GM19324 (cell line): ENCODE results near the gene GCC2.
"Not testable (repeated sequence)": the region's sequence is repeated elsewhere in the genome, so short reads cannot be mapped to it uniquely, and the experiment has no call there.

Experiments used
- ATAC-seq: cut with Tn5 transposase; IDR thresholded peaks from one replicate; pipeline ENCODE4 v1.9.1; 2021; ENCODE audit warnings: mild to moderate bottlenecking, moderate library complexity; ENCODE audit not compliant: unreplicated experiment, low FRiP score

Gene GCC2

DNA sequence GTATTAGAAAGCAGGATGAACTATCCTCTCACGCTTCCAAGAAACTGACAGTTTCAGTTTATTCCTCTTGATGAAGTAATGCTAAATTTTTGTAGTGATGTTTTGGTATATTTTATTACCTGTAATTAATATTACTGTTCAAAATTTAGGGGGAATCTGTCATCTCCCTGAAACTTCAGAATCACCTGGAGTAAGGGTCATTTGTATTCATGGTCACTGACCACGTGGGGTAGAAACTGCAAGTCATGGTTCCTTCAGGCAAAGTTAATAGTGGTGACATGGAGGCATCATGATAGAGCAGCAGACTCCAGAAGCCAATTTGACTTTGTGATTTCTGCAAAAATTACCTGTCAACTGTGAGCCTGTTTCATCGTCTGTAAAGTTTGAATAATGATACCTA, 47.2 kb downstream of the GCC2 start:
- ATAC-seq: not testable (repeated sequence)

DNA sequence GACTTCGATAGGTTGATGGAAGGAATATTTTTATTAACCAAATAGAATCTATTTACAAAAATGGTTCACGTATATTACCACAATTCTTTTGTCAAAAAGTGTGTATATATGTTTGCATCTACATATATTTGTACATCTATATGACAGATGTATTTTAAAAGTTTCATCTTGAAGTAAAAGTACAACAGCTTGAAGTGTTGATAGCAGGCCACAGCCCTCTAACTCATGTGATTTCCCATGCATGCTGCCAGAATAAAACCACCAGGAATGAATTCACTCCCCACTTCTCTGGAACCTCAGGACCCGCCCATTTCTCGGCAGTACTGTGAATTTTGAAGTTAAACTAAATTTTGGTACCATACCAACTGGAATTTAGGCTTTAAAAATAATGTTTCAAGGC, 58.6 kb downstream of the GCC2 start:
- not testable (repeated sequence) for ATAC-seq

GRCh38 chr2:108512431-108512830, 63.4 kb downstream of the GCC2 start:
- not testable (repeated sequence) for ATAC-seq

DNA sequence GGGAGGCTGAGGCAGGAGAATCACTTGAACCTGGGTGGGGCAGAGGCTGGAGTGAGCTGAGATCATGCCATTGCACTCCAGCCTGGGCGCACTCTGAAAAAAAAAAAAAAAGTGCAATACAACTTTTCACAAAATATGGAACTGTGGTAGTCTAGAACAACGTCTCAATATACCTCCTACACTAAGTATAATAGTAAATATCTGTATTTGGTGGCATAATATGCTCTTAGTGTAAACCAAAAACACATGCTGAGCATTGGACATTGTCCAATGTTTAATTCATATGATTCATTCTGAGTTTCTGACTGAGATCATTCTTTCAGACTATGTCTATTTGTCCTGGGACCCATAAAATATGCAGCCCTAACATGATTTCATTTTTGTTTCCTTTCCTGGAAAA, 65.5 kb downstream of the GCC2 start:
- ATAC-seq: not testable (repeated sequence)

- ATAC-seq: not testable (repeated sequence)
Observed at GRCh38 chr2:108524688-108525087, 75.7 kb downstream of the GCC2 start.

DNA sequence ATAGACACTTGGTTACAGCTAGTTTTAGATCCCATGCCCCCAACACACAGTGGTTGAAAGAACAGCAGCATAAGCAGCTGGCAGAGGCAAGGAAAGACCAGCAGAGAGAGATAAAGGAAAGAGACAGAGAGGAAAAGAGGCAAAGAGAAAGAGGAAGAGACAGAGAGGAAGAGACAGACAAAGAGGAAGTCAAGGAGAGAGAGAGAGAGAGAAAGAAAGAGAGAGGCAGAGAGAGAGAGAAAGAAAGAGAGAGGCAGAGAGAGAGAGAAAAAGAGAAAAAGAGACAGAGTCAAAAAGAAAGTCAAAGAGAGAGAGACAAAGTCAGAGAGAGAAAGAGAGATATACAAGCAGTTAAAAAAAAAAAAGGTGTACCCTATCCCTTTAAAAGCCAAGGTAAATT, 76.3 kb downstream of the GCC2 start:
- ATAC-seq: not testable (repeated sequence)

- ATAC-seq: no peak
Observed at GRCh38 chr2:108531674-108532055, 82.7 kb downstream of the GCC2 start.

GRCh38 chr2:108533832-108534583, 85.0 kb downstream of the GCC2 start, which contains the start of gene LIMS1:
LIMS1 (plus strand) TSS chr2:108534470; CDS start chr2:108534563, 93 bp downstream.
- ATAC-seq: peak; percentile 92

DNA sequence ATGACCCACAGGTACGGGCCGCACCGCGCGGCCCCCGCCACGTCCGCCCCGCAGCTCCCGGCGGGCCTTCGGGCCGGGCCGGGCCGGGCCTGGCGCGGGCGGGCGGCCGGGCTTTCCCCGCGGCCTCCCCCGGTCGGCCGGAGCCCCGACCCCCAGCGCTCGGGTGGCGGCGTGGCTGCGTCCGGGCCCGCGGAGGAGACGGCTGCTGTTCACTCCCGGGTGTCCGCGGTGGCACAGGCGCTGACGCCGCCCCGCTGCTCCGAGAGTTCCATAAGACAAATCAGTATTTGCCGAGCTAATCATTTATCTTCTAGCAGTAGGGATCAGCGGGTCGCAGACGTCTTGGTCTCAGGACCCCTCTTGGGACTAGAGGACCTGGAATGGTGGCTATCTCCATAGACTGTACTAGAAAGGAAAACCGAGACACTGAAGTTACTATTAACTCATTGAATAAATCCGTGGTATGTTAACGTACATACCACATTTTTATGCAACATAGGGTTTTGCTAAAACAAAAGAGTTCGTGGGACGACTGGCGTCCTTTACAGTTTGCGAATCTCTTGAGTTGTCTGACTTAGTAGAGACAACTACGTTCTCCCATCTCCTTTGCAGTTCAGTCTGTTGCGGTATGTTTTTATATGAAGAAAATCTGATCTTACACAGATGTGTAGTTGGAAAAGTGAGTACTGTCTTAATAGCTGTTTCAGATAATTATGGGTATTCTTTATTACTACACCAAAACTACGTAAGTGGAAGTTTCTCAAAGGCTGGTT, 85.8 kb downstream of the GCC2 start:
- ATAC-seq: no peak

GRCh38 chr2:108535357-108535631, 86.3 kb downstream of the GCC2 start:
- no peak for ATAC-seq

DNA sequence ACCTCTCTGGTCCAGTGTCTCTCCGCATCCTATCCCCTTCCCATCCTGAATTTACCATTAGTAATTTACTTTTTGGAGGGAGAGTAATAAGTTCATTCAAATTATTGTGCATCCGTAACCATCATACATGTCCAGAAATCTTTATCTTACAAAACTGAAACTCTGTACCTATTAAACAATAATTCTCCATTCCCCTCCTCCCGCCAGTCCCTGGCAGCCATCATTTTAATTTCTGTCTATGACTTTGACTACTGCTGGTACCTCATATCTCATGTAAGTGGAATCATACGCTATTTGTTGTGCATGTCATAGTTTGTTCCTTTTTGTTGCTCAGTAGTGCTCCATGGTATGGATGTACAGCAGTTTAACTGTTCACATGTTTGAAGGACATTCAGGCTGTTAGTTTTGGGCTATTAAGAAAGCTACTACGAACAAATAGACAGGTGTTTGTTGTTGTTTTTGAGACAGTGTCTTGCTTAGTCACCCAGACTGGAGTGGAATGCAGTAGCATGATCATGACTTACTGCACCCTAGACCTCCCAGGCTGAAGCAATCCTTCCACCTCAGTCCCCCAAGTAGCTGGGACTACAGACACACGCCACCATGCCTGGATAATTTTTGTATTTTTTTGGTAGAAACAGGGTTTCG, 87.3 kb downstream of the GCC2 start:
- no peak for ATAC-seq

- ATAC-seq: no peak
Observed at GRCh38 chr2:108536911-108537310, 87.9 kb downstream of the GCC2 start.

DNA sequence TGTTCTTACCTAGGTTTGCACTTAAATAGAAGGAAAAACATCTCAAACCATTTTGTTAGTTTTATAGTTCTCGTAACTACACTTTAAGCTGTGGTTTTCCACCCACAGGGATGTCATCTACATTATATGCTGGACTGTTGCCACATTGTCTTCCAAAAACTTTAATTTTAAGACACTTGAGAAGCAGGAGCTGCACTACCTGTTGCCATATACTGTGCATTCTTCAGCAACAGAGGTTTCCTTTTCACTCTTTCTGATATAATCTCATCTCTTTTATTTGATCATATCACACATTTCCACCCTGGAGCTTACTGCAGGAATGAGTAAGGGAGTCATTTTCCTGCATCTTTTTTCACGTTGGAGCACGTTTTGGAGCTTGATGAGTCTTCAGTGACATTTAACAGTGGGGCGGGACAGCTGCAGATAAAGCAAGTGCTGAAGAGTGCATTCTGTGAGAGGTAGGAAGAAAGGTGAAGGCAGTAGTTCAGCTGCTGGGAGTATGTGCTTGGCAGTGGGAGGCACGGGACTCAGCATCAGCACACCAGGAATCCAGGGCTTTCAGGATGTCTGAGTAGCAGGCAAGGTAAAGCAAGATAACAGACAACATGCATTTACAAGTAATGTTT, 89.1 kb downstream of the GCC2 start:
- no peak for ATAC-seq

- no peak for ATAC-seq
Observed at GRCh38 chr2:108541451-108541850, 92.4 kb downstream of the GCC2 start.

GRCh38 chr2:108542071-108542470, 93.1 kb downstream of the GCC2 start:
- no peak for ATAC-seq

DNA sequence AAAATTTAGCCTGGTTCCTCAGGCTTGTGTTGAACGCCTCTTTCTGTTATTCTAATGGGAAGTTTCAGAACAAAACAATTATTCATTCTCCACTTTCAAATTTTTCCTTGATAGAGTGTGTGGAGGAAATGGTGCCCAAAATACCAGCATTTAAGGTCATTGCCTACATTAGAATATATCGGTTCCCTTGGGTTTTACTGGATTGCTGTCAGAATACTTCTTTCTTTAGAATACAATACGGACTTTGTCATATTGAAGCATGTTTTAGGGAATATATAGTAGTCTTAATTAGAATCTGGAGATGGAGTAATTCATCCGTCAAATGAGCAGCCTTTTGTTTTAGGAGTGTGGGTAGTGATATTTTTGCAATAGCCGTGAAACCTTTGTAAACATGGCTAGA, 98.6 kb downstream of the GCC2 start:
- no peak for ATAC-seq

DNA sequence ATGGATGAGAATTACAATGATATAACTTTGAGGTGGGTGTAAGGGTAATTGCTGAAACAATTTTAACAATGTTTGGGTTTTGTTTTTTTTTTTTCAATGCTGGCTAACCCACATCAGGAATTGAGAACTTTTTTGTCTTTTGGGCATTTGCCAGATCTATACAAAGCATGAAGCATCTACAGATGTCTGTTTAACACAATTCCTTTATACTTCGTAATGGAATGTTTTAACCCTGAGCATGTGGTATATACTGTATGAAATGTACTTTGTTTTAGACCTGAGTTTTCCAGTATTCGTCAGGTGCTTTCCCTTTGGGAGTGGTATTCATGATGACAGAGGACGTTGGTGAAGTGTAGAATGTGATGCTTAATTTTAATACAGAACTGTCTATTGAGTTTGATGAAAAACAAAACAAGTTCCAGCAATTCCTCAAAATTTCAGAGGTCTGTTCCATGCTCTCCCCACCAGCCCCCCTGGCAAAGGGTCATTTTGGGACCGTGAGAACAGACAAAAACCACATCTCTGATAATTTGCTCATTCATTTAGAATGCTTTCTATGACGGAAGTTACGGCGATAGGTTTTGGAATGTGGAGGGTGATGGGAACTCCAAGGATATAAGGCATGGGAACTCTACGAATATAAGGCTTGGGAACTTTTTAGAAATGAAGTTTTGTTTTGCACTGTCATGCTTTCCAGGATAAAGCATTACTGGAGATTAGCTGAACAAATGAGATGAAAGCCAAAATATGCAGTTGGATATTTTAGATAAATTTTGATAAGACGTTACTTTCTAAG, 99.4 kb downstream of the GCC2 start:
- no peak for ATAC-seq

- no peak for ATAC-seq
Observed at GRCh38 chr2:108552566-108552965, 103.6 kb downstream of the GCC2 start.

GRCh38 chr2:108553209-108553919, 104.4 kb downstream of the GCC2 start:
- ATAC-seq: no peak

GRCh38 chr2:108554528-108554927, 105.5 kb downstream of the GCC2 start:
- ATAC-seq: no peak
